GM23338 (cell line): ENCODE data around the gene PAPPA2. TPM values are rescaled to one million over a fixed set of nuclear protein-coding genes. Genes with fewer than 3 reads are reported as not detected.

Experiments used
- ATAC-seq: fragments of 200-7000 bp; cut with Tn5 transposase; 3 replicates; pipeline ENCODE4 v1.9.1; 2020
- DNase-seq: peaks from one replicate; pipeline ENCODE4 v3.0.0-alpha.2; 2015; ENCODE audit warnings: low spot score
- H2AFZ ChIP-seq: fragments of 200-600 bp; sonication (generic); 2 replicates; pipeline ENCODE4 v1.8.0; 2016; ENCODE audit warnings: antibody characterized with exemption, mild to moderate bottlenecking, moderate library complexity
- H3F3A ChIP-seq: fragments of 200-600 bp; sonication (generic); replicated peaks from 2 replicates; pipeline ENCODE4 v1.8.0; 2017; ENCODE audit warnings: antibody characterized with exemption, mixed run types, low read depth
- H3K27ac ChIP-seq: fragments of 200-600 bp; sonication (generic); 2 replicates; pipeline ENCODE4 v1.6.1; 2016; ENCODE audit warnings: low read depth
- H3K27me3 ChIP-seq: fragments of 200-600 bp; sonication (generic); 2 replicates; pipeline ENCODE4 v1.8.0; 2016; ENCODE audit warnings: mild to moderate bottlenecking, mixed run types, moderate library complexity; ENCODE audit not compliant: insufficient read depth
- H3K36me3 ChIP-seq: fragments of 200-600 bp; sonication (generic); 2 replicates; pipeline ENCODE4 v1.8.0; 2016; ENCODE audit warnings: mild to moderate bottlenecking; ENCODE audit not compliant: insufficient read depth
- H3K4me1 ChIP-seq: fragments of 200-600 bp; sonication (generic); 2 replicates; pipeline ENCODE4 v1.8.0; 2016; ENCODE audit warnings: mild to moderate bottlenecking, moderate library complexity; ENCODE audit not compliant: insufficient read depth
- H3K4me2 ChIP-seq: fragments of 200-600 bp; sonication (generic); 2 replicates; pipeline ENCODE4 v1.7.1; 2017; ENCODE audit warnings: mixed run types
- H3K4me3 ChIP-seq: fragments of 200-600 bp; sonication (generic); 2 replicates; pipeline ENCODE4 v1.6.1; 2016; ENCODE audit warnings: mixed run types
- H3K79me2 ChIP-seq: fragments of 200-600 bp; sonication (generic); replicated peaks from 2 replicates; pipeline ENCODE4 v1.8.0; 2017; ENCODE audit warnings: mild to moderate bottlenecking; ENCODE audit not compliant: insufficient read depth
- H3K9me2 ChIP-seq: fragments of 200-600 bp; sonication (generic); 2 replicates; pipeline ENCODE4 v1.8.0; 2017; ENCODE audit not compliant: insufficient read depth
- H4K20me1 ChIP-seq: fragments of 200-600 bp; sonication (generic); replicated peaks from 2 replicates; pipeline ENCODE4 v1.8.0; 2017; ENCODE audit warnings: mild to moderate bottlenecking; ENCODE audit not compliant: insufficient read depth
- H3K27ac Mint-ChIP-seq: 2 replicates; pipeline ENCODE4 v1.8.0; 2020; ENCODE audit warnings: inconsistent platforms, mild to moderate bottlenecking, moderate library complexity, mixed read lengths
- H3K27me3 Mint-ChIP-seq: 3 replicates; pipeline ENCODE4 v1.8.0; 2022; ENCODE audit warnings: low read depth, mild to moderate bottlenecking, moderate library complexity, mixed read lengths, inconsistent platforms; ENCODE audit not compliant: insufficient read depth, poor library complexity
- H3K36me3 Mint-ChIP-seq: 3 replicates; pipeline ENCODE4 v1.8.0; 2021; ENCODE audit warnings: low read depth, mild to moderate bottlenecking, inconsistent platforms, moderate library complexity, mixed read lengths
- H3K4me1 Mint-ChIP-seq: 3 replicates; pipeline ENCODE4 v1.8.0; 2020; ENCODE audit warnings: mild to moderate bottlenecking, inconsistent platforms, mixed read lengths
- H3K4me3 Mint-ChIP-seq: 3 replicates; pipeline ENCODE4 v1.8.0; 2021; ENCODE audit warnings: moderate library complexity, mild to moderate bottlenecking, inconsistent platforms, mixed read lengths
- H3K9me3 Mint-ChIP-seq: 3 replicates; pipeline ENCODE4 v1.8.0; 2020; ENCODE audit warnings: moderate library complexity, mild to moderate bottlenecking, inconsistent platforms, mixed read lengths
- CREB1 ChIP-seq: fragments of 250-450 bp; sonication (Bioruptor Pico); IDR thresholded peaks from 2 replicates; pipeline ENCODE4 v1.5.0; 2020; ENCODE audit warnings: low read depth, mild to moderate bottlenecking, moderate library complexity
- EZH2 ChIP-seq: fragments of 200-600 bp; sonication (generic); IDR thresholded peaks from one replicate; pipeline ENCODE4 v1.8.0; 2017; ENCODE audit warnings: antibody characterized with exemption, mild to moderate bottlenecking, low read depth; ENCODE audit not compliant: unreplicated experiment
- EZH2phosphoT487 ChIP-seq: fragments of 200-600 bp; sonication (generic); IDR thresholded peaks from one replicate; pipeline ENCODE4 v1.8.1; 2018; ENCODE audit warnings: antibody characterized with exemption; ENCODE audit not compliant: unreplicated experiment
- NANOG ChIP-seq: IDR thresholded peaks from 2 replicates; pipeline ENCODE4 v1.6.1; 2016; ENCODE audit warnings: antibody characterized with exemption, borderline replicate concordance
- POLR2AphosphoS5 ChIP-seq: IDR thresholded peaks from 2 replicates; pipeline ENCODE4 v1.6.1; 2016; ENCODE audit warnings: antibody characterized with exemption, low read depth
- ZNF331 ChIP-seq: fragments of 250-450 bp; sonication (Bioruptor Pico); IDR thresholded peaks from 2 replicates; pipeline ENCODE4 v1.5.0; 2020; ENCODE audit warnings: low read depth, mild to moderate bottlenecking, moderate library complexity
- polyA plus RNA-seq: library from polyadenylated mRNA; unstranded; fragments of >200 nt; fragmentation: Nextera tagmentation; extraction: Ambion mirVana; gene quantifications from 2 replicates; pipeline ENCODE4 v1.2.1, GENCODE V29; 2016
- total RNA-seq: library from RNA; depleted of rRNA; stranded (reverse); fragments of >200 nt; shearing (Covaris generic); gene quantifications from 2 replicates; pipeline ENCODE4 v1.2.3, GENCODE V29; 2014
- TF ChIP-seq, protein P1 (sequence below): fragments of 250-450 bp; sonication (Bioruptor Pico); IDR thresholded peaks from 2 replicates; pipeline ENCODE4 v1.5.0; 2020; ENCODE audit warnings: mild to moderate bottlenecking, moderate library complexity
- TF ChIP-seq, protein P2 (sequence below), 2 experiments: fragments of 200-600 bp in 1 of 2; sonication (generic) in 1 of 2; conservative IDR thresholded peaks; 2 replicates each; pipeline versions ENCODE4 v1.5.1 to v1.6.1; 2016 to 2017; ENCODE audit warnings: antibody characterized with exemption in 2 of 2, low read depth in 2 of 2, mild to moderate bottlenecking in 2 of 2, moderate library complexity in 1 of 2

PAPPA2 gene
- total and polyA plus RNA-seq, 2 experiments from 2014 or later = 1.4 to 1.7 TPM

DNA sequence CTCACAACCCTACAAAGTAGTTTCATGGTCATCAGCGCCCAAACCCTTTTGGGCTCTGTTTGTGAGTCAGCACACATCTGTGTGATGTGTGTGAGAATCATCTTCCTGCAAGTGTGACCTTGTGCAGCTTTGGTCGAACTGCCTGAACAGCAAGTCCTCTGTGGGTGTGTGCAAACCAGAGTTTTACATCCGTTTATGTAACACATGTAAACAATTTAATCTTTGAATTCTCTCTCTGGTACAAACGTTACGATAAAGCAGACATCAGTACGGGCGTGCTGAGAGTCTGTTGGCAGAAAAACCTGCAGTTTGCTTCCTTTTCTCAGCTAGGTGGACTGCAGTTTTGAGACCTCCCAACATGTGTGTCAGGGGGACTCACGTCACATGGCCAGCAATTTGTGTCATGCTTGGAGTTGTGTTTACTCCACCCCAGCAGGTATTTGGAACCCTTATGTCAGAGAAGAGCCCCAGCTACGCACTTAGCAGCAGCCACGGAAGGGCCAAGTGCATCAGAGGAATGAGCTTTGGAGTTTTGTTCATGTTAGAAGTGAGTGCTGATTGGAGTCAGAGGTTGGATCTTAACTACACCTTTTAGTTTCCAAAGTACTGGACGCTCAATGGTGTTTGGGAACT, 230.8 kb downstream of the PAPPA2 start:
- peaks cover 1% of the 10 kb centered on the region for H3K27me3 Mint-ChIP-seq
- Histone ChIP-seq H3K4me3 (no peak overlapping the region), H3K27ac (no peak overlapping the region), H3K36me3 (no peaks in the 10 kb centered on the region), H3F3A (no peaks in the 10 kb centered on the region), H4K20me1 (no peaks in the 10 kb centered on the region), H2AFZ (no peak overlapping the region), H3K27me3 (no peaks in the 10 kb centered on the region), H3K79me2 (no peaks in the 10 kb centered on the region), H3K9me2 (no peaks in the 10 kb centered on the region), H3K4me2 (no peak overlapping the region), H3K4me1 (peaks cover 8% of the 10 kb centered on the region)
- H3K36me3 Mint-ChIP-seq = no peaks in the 10 kb centered on the region
- ATAC-seq = no peak
- H3K9me3 Mint-ChIP-seq = no peaks in the 10 kb centered on the region
- no peak overlapping the region for H3K4me3 Mint-ChIP-seq
- DNase-seq = no peak
- H3K27ac Mint-ChIP-seq = no peak overlapping the region; the same call in 1 of the 2 replicates
- TF ChIP-seq, protein P1, sequence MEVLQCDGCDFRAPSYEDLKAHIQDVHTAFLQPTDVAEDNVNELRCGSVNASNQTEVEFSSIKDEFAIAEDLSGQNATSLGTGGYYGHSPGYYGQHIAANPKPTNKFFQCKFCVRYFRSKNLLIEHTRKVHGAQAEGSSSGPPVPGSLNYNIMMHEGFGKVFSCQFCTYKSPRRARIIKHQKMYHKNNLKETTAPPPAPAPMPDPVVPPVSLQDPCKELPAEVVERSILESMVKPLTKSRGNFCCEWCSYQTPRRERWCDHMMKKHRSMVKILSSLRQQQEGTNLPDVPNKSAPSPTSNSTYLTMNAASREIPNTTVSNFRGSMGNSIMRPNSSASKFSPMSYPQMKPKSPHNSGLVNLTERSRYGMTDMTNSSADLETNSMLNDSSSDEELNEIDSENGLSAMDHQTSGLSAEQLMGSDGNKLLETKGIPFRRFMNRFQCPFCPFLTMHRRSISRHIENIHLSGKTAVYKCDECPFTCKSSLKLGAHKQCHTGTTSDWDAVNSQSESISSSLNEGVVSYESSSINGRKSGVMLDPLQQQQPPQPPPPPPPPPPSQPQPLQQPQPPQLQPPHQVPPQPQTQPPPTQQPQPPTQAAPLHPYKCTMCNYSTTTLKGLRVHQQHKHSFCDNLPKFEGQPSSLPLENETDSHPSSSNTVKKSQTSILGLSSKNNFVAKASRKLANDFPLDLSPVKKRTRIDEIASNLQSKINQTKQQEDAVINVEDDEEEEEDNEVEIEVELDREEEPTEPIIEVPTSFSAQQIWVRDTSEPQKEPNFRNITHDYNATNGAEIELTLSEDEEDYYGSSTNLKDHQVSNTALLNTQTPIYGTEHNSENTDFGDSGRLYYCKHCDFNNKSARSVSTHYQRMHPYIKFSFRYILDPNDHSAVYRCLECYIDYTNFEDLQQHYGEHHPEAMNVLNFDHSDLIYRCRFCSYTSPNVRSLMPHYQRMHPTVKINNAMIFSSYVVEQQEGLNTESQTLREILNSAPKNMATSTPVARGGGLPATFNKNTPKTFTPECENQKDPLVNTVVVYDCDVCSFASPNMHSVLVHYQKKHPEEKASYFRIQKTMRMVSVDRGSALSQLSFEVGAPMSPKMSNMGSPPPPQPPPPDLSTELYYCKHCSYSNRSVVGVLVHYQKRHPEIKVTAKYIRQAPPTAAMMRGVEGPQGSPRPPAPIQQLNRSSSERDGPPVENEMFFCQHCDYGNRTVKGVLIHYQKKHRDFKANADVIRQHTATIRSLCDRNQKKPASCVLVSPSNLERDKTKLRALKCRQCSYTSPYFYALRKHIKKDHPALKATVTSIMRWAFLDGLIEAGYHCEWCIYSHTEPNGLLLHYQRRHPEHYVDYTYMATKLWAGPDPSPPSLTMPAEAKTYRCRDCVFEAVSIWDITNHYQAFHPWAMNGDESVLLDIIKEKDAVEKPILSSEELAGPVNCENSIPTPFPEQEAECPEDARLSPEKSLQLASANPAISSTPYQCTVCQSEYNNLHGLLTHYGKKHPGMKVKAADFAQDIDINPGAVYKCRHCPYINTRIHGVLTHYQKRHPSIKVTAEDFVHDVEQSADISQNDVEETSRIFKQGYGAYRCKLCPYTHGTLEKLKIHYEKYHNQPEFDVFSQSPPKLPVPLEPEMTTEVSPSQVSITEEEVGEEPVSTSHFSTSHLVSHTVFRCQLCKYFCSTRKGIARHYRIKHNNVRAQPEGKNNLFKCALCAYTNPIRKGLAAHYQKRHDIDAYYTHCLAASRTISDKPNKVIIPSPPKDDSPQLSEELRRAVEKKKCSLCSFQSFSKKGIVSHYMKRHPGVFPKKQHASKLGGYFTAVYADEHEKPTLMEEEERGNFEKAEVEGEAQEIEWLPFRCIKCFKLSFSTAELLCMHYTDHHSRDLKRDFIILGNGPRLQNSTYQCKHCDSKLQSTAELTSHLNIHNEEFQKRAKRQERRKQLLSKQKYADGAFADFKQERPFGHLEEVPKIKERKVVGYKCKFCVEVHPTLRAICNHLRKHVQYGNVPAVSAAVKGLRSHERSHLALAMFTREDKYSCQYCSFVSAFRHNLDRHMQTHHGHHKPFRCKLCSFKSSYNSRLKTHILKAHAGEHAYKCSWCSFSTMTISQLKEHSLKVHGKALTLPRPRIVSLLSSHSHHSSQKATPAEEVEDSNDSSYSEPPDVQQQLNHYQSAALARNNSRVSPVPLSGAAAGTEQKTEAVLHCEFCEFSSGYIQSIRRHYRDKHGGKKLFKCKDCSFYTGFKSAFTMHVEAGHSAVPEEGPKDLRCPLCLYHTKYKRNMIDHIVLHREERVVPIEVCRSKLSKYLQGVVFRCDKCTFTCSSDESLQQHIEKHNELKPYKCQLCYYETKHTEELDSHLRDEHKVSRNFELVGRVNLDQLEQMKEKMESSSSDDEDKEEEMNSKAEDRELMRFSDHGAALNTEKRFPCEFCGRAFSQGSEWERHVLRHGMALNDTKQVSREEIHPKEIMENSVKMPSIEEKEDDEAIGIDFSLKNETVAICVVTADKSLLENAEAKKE (CRISPR knock-in tag) = no peak
- TF ChIP-seq, protein P2, sequence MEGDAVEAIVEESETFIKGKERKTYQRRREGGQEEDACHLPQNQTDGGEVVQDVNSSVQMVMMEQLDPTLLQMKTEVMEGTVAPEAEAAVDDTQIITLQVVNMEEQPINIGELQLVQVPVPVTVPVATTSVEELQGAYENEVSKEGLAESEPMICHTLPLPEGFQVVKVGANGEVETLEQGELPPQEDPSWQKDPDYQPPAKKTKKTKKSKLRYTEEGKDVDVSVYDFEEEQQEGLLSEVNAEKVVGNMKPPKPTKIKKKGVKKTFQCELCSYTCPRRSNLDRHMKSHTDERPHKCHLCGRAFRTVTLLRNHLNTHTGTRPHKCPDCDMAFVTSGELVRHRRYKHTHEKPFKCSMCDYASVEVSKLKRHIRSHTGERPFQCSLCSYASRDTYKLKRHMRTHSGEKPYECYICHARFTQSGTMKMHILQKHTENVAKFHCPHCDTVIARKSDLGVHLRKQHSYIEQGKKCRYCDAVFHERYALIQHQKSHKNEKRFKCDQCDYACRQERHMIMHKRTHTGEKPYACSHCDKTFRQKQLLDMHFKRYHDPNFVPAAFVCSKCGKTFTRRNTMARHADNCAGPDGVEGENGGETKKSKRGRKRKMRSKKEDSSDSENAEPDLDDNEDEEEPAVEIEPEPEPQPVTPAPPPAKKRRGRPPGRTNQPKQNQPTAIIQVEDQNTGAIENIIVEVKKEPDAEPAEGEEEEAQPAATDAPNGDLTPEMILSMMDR (conservative IDR thresholded peaks at IDR 0.05; ENCODE audit: low read depth in 2 of 2) = no peak
- no peak for TF ChIP-seq EZH2
- no peak for TF ChIP-seq EZH2phosphoT487
- TF ChIP-seq ZNF331 (CRISPR knock-in tag) = no peak
- no peak for TF ChIP-seq NANOG
- no peak for TF ChIP-seq POLR2AphosphoS5
- no peak for TF ChIP-seq CREB1 (CRISPR knock-in tag)
- peaks cover 25% of the 10 kb centered on the region for H3K4me1 Mint-ChIP-seq
